ENCODE results near the gene SLC6A17. TPM values are rescaled to one million over a fixed set of nuclear protein-coding genes. Genes with fewer than 3 reads are reported as not detected.

Gene SLC6A17
- total RNA-seq, 4 donors from 2014 or later: under 0.01 to 1.7 (median 0.91) TPM

DNA sequence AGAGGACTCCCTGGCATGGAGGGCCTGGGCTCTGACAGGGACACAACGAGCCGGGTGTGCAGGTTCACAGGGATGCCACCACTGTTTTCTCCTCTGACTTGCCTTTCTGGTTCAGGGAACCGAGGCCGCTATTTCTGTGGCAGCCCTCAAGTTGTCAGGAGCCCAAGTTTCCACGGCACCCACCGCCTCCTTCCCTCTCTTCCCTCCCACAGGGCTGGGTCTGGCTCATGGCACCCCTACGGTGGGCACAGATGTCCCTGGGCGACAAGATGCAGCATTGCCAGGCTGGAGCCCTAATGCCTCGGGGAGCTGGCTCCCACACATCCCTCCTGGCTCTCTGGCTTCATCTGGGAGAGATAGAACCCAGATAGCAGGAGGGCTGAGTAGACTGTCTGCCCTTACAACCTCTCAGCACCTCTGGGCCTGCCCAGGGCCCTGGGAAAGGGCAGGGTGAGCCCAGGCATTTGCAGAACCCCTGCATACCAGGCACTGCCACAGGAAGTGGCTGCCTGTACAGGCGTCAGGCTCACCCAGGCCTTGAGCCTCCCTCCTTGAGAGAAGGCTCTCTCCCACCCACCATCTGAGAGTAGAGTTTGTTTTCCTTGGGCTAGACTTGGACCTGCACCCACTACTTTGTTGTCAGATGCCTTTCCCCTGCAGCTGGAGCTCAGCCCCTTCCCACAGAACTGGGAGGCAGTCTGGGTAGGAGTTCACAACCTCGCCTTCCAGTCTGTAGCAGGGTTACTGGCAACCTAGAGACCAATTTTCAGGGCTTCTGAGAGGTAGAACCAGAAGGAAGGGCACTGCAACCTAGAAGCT lies 80.3 kb downstream of the SLC6A17 start:
- TF ChIP-seq POLR2AphosphoS5 (IDR thresholded peaks at IDR 0.05) (no peak), EP300 (IDR thresholded peaks at IDR 0.05) (no peak), POLR2A (IDR thresholded peaks at IDR 0.05) (no peak)
- TF ChIP-seq, protein P1, sequence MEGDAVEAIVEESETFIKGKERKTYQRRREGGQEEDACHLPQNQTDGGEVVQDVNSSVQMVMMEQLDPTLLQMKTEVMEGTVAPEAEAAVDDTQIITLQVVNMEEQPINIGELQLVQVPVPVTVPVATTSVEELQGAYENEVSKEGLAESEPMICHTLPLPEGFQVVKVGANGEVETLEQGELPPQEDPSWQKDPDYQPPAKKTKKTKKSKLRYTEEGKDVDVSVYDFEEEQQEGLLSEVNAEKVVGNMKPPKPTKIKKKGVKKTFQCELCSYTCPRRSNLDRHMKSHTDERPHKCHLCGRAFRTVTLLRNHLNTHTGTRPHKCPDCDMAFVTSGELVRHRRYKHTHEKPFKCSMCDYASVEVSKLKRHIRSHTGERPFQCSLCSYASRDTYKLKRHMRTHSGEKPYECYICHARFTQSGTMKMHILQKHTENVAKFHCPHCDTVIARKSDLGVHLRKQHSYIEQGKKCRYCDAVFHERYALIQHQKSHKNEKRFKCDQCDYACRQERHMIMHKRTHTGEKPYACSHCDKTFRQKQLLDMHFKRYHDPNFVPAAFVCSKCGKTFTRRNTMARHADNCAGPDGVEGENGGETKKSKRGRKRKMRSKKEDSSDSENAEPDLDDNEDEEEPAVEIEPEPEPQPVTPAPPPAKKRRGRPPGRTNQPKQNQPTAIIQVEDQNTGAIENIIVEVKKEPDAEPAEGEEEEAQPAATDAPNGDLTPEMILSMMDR (IDR thresholded peaks at IDR 0.05): no peak
- ATAC-seq: no peak
- Histone ChIP-seq H3K36me3 (peaks cover 0 to 100% of the 10 kb centered on the region in 2 donors), H3K4me1 (no peaks in the 10 kb centered on the region), H3K27me3 (no peaks in the 10 kb centered on the region), H3K27ac (no peak overlapping the region), H3K4me3 (no peak overlapping the region), H3K9me3 (peaks cover 0 to 15% (median 0%) of the 10 kb centered on the region in 3 donors)
- 85 to 100% methylated on average over 1 to 6 of the region's 11 CpGs for WGBS, 2 donors (ENCODE audit: low coverage in 1 of 2)

DNA sequence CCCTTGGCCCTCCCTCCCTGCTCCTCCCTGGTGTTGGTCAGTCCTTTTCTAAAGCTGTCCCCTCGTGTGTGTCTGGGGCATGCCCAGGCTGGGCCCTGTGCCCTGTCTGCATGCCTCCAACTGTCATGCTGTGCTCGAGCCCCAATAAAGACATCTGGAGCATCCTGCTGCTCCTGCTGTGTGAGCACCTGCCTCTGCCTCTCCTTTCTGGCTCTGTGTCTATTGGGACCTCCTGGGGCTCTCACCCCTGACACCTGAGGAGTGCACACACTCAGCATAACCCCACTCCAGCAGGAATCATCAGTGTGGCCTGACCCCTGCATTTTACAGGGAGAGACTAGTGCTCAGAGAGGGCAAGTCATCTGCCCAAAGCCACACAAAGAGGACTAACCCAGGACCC lies 83.6 kb downstream of the SLC6A17 start:
- ATAC-seq: no peak
- peaks cover 0 to 67% of the 10 kb centered on the region in 2 donors for H3K36me3 ChIP-seq
- H3K4me1 ChIP-seq: no peaks in the 10 kb centered on the region
- peaks cover 0 to 15% (median 0%) of the 10 kb centered on the region in 3 donors for H3K9me3 ChIP-seq
- no peaks in the 10 kb centered on the region for H3K27me3 ChIP-seq
- no peak for TF ChIP-seq EP300 (IDR thresholded peaks at IDR 0.05)
- TF ChIP-seq POLR2AphosphoS5 (IDR thresholded peaks at IDR 0.05): no peak
- TF ChIP-seq, protein P1 (IDR thresholded peaks at IDR 0.05): no peak
- no peak for TF ChIP-seq POLR2A (IDR thresholded peaks at IDR 0.05)
- H3K27ac ChIP-seq: no peak overlapping the region
- no CpG with 5 or more reads among the region's 2 CpGs for WGBS, 2 donors (ENCODE audit: low coverage in 1 of 2)
- no peak overlapping the region for H3K4me3 ChIP-seq

DNA sequence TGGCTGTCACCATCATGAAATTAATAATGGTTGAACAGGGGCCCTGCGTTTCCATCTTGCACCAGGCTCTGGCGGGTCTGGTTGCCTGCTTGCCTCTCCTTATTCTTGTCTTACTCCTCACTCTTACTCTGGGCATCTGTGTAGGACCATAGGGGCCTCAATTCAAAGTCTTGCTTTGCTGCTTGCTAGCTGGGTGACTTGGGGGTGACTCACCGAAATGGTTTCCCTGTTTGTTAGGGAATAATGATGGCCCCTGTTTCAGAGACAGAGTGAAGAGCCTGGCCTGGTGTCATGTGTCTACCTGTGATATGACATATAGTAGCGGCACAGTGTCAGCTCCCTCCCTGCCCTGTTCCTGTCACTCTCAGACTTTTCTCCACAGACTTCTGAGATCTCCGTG lies 84.4 kb downstream of the SLC6A17 start:
- no peak for ATAC-seq
- Histone ChIP-seq H3K27ac (no peak overlapping the region), H3K4me3 (no peak overlapping the region), H3K36me3 (peaks cover 0 to 59% of the 10 kb centered on the region in 2 donors), H3K27me3 (no peaks in the 10 kb centered on the region), H3K9me3 (peaks cover 0 to 15% (median 0%) of the 10 kb centered on the region in 3 donors), H3K4me1 (no peaks in the 10 kb centered on the region)
- no peak for TF ChIP-seq POLR2AphosphoS5 (IDR thresholded peaks at IDR 0.05)
- TF ChIP-seq POLR2A (IDR thresholded peaks at IDR 0.05): no peak
- TF ChIP-seq, protein P1 (IDR thresholded peaks at IDR 0.05): no peak
- no peak for TF ChIP-seq EP300 (IDR thresholded peaks at IDR 0.05)
- 79% methylated on average over 3 of the region's 5 CpGs; no CpG with 5 or more reads in 1 of the 2 donors for WGBS, 2 donors (ENCODE audit: low coverage in 1 of 2)

DNA sequence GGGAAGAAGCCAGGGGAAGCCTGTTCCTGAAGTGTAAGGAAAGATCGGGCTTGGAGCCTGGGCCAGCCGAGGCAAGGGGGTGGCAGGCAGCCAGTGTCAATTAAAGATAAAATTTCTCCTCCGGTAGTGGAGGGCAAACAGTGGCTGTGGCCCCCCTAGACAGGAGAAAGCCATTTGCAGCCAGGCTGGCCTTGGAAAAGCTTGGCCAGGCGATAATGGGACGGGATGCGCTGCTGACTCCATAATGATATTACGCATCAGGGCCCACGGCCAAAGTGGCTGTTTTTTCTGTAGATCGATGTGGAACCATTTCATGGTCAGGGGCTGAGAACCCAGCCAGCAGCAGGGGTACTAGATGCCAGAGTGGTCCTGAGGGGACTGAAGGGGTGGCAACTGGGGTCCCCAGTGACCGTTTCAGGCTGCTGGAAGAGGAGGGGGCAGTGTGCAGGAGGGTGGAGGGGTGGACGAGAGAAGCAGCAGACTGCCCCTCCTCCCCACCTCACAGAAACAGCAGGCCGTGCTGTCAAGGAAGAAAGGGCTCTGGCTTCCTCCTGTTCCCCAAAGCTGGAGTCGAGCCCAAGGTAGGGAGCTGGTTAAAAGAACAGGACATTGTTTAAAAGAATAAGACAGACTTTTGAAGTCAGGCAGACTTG lies 85.0 kb downstream of the SLC6A17 start:
- no peak overlapping the region for H3K4me3 ChIP-seq
- peaks cover 0 to 52% of the 10 kb centered on the region in 2 donors for H3K36me3 ChIP-seq
- ATAC-seq: no peak
- peaks cover 0 to 15% (median 0%) of the 10 kb centered on the region in 3 donors for H3K9me3 ChIP-seq
- 41 to 60% methylated on average over 1 to 10 of the region's 13 CpGs for WGBS, 2 donors (ENCODE audit: low coverage in 1 of 2)
- peak overlapping the region in 1 of 4 donors; percentile 10 for H3K27ac ChIP-seq
- H3K4me1 ChIP-seq: no peaks in the 10 kb centered on the region
- H3K27me3 ChIP-seq: no peaks in the 10 kb centered on the region
- TF ChIP-seq POLR2AphosphoS5 (IDR thresholded peaks at IDR 0.05) (no peak), POLR2A (IDR thresholded peaks at IDR 0.05) (no peak), EP300 (IDR thresholded peaks at IDR 0.05) (no peak)
- TF ChIP-seq, protein P1 (IDR thresholded peaks at IDR 0.05): no peak

Data from gastroesophageal sphincter (tissue), 4 donors.